ENCODE results near the gene LARGE1.

GRCh38 chr22:33347002-33347401 lies 573.3 kb downstream of the LARGE1 start:
- TF ChIP-seq CTCF (IDR thresholded peaks at IDR 0.05) (no peak), SIN3A (IDR thresholded peaks at IDR 0.05; ENCODE audit: borderline replicate concordance, insufficient read depth, low read depth, low read length) (no peak)

All from Panc1 (cell line).